HepG2 (cell line): ENCODE measurements around the gene RERE. TPM values are rescaled to one million over a fixed set of nuclear protein-coding genes. Genes with fewer than 3 reads are reported as not detected.

Experiments used
- ATAC-seq: fragments of 200-7000 bp; cut with Tn5 transposase; 3 replicates; pipeline ENCODE4 v1.9.1; 2020; ENCODE audit warnings: mild to moderate bottlenecking, moderate library complexity
- BruUV-seq: library from RNA; stranded (reverse); fragments of 400-500 nt; replicated peaks from 2 replicates; lab custom pipeline; 2021; lab: Mats Ljungman, UMichigan
- CTCF ChIA-PET: fragments of 300-600 bp; formaldehyde crosslinking; extraction: SDS; loops from one replicate; lab custom pipeline; 2021; ENCODE audit warnings: low total read pairs, inconsistent platforms, low intra/inter-chr PET ratio; lab: Yijun Ruan, JAX
- POLR2A ChIA-PET: fragments of 350-600 bp; sonication (Branson Sonifier 250); formaldehyde crosslinking; loops from one replicate; lab custom pipeline; 2020; ENCODE audit warnings: antibody characterized with exemption, inconsistent platforms; lab: Yijun Ruan, JAX
- DNase-seq: peaks from one replicate; pipeline ENCODE4 v3.0.0-alpha.2; 2015; ENCODE audit warnings: low spot score
- FAIRE-seq: peaks from 3 replicates; lab custom pipeline; 2011; peaks lifted over from hg19 to GRCh38; lab: Jason Lieb, UNC
- H2AFZ ChIP-seq: one replicate; pipeline ENCODE4 v1.6.1; 2011; ENCODE audit warnings: low read length, inconsistent platforms
- H3K27ac ChIP-seq: fragments of 300-600 bp; 3 replicates; pipeline ENCODE4 v1.8.0; 2011; ENCODE audit warnings: mixed run types, mild to moderate bottlenecking, mixed read lengths, low read length, inconsistent platforms; ENCODE audit not compliant: insufficient read depth; ENCODE audit errors: extremely low read length
- H3K27me3 ChIP-seq, 2 experiments: fragments of 200-600 bp in 1 of 2; 2 replicates in 1 of 2; 3 replicates in 1 of 2; pipeline versions ENCODE4 v1.6.0 to v1.8.0; 2011; ENCODE audit warnings: low read length in 2 of 2, mild to moderate bottlenecking in 2 of 2, moderate library complexity in 2 of 2, inconsistent platforms in 1 of 2; ENCODE audit not compliant: insufficient read depth in 2 of 2, control insufficient read depth in 1 of 2
- H3K36me3 ChIP-seq, 2 experiments: fragments of 200-600 bp in 1 of 2; replicated peaks in 1 of 2; 2 replicates in 1 of 2; 3 replicates in 1 of 2; pipeline versions ENCODE4 v1.5.1 to v1.8.0; 2011; ENCODE audit warnings: low read length in 2 of 2, inconsistent platforms in 1 of 2; ENCODE audit not compliant: insufficient read depth in 2 of 2, control insufficient read depth in 1 of 2
- H3K4me1 ChIP-seq: 2 replicates; pipeline ENCODE4 v1.5.1; 2012; ENCODE audit warnings: low read length, inconsistent platforms; ENCODE audit not compliant: insufficient read depth
- H3K4me2 ChIP-seq: 2 replicates; pipeline ENCODE4 v1.6.0; 2011; ENCODE audit warnings: low read depth, low read length, inconsistent platforms
- H3K4me3 ChIP-seq, 3 experiments: fragments of 200-600 bp in 1 of 3; sonication (generic), shearing (Covaris generic) in 1 of 3; replicated peaks in 1 of 3; 2 replicates each; pipeline ENCODE4 v1.5.1; 2011 to 2016; ENCODE audit warnings: low read length in 3 of 3, inconsistent platforms in 2 of 3, low read depth in 2 of 3, mild to moderate bottlenecking in 2 of 3, control low read depth in 1 of 3, mixed read lengths in 1 of 3; ENCODE audit not compliant: insufficient read depth in 1 of 3
- H3K79me2 ChIP-seq: one replicate; pipeline ENCODE4 v1.6.1; 2011; ENCODE audit warnings: low read length, inconsistent platforms; ENCODE audit not compliant: insufficient read depth
- H3K9ac ChIP-seq: 2 replicates; pipeline ENCODE4 v1.6.0; 2011; ENCODE audit warnings: mild to moderate bottlenecking, low read depth, low read length, inconsistent platforms; ENCODE audit not compliant: insufficient read depth
- H3K9me3 ChIP-seq: 2 replicates; pipeline ENCODE4 v1.5.1; 2012; ENCODE audit warnings: mild to moderate bottlenecking, low read length
- H4K20me1 ChIP-seq: 2 replicates; pipeline ENCODE4 v1.6.0; 2011; ENCODE audit warnings: inconsistent platforms, mild to moderate bottlenecking, low read length, moderate library complexity; ENCODE audit not compliant: insufficient read depth
- CBFB ChIP-seq: sonication (generic); formaldehyde crosslinking; IDR thresholded peaks from 2 replicates; pipeline ENCODE4 v1.4.0; 2020; ENCODE audit warnings: missing genetic modification reagents
- ERF ChIP-seq: IDR thresholded peaks from 2 replicates; pipeline ENCODE4 v1.6.1; 2018; ENCODE audit warnings: missing biosample characterization, missing genetic modification reagents
- FOXA1 ChIP-seq, 2 experiments: fragments of 450-650 bp in 1 of 2; sonication (generic) in 1 of 2; formaldehyde crosslinking in 1 of 2; IDR thresholded peaks; 2 replicates each; pipeline versions ENCODE4 v1.4.0 to v1.6.1; 2016 to 2020; ENCODE audit warnings: missing genetic modification reagents in 1 of 2
- FOXA3 ChIP-seq: IDR thresholded peaks from 2 replicates; pipeline ENCODE4 v1.6.1; 2016; ENCODE audit warnings: missing genetic modification reagents, missing compliant biosample characterization
- GATAD2A ChIP-seq: IDR thresholded peaks from 2 replicates; pipeline ENCODE4 v1.6.1; 2016
- HNF4A ChIP-seq: sonication (generic); formaldehyde crosslinking; IDR thresholded peaks from 2 replicates; pipeline ENCODE4 v1.4.0; 2020; ENCODE audit warnings: missing genetic modification reagents
- HOXA5 ChIP-seq: sonication (generic); formaldehyde crosslinking; IDR thresholded peaks from 2 replicates; pipeline ENCODE4 v1.4.0; 2020; ENCODE audit warnings: missing genetic modification reagents
- PAWR ChIP-seq: sonication (generic); formaldehyde crosslinking; IDR thresholded peaks from 2 replicates; pipeline ENCODE4 v1.4.0; 2020; ENCODE audit warnings: missing genetic modification reagents, mild to moderate bottlenecking, borderline replicate concordance
- RBM22 ChIP-seq: fragments of 200-400 bp; formaldehyde crosslinking; optimal IDR thresholded peaks from 2 replicates; pipeline ENCODE3; 2017; ENCODE audit warnings: mild to moderate bottlenecking, low read length, moderate library complexity
- RXRB ChIP-seq: IDR thresholded peaks from 2 replicates; pipeline ENCODE4 v1.6.1; 2016; ENCODE audit warnings: borderline replicate concordance, missing genetic modification reagents, missing compliant biosample characterization
- SAP130 ChIP-seq: IDR thresholded peaks from 2 replicates; pipeline ENCODE4 v1.6.1; 2016; ENCODE audit warnings: low read depth
- ZNF263 ChIP-seq: sonication (generic); formaldehyde crosslinking; IDR thresholded peaks from 2 replicates; pipeline ENCODE4 v1.4.0; 2020; ENCODE audit warnings: missing genetic modification reagents
- WGBS: methylation state at CpG from one replicate; pipeline ENCODE4 v1.1.6; 2017; ENCODE audit warnings: low lambda C conversion rate; 5-methylcytosine and 5-hydroxymethylcytosine counted together
- in situ Hi-C: cut with HindIII; loops from 2 replicates; pipeline ENCODE4 v1.10.0; 2017; ENCODE audit warnings: low pct_unique_long_range_greater_than_20kb; ENCODE audit not compliant: extremely low pct_ligation_motif_present
- intact Hi-C: fragments of 100-400 bp; cut with micrococcal nuclease; formaldehyde crosslinking; loops from one replicate; pipeline ENCODE4 v1.10.0; 2022; ENCODE audit not compliant: unreplicated experiment
- polyA plus RNA-seq, 8 experiments: library from polyadenylated mRNA; depleted of rRNA in 3 of 8; stranded (reverse) in 7 of 8; unstranded in 1 of 8; fragments of >200 nt; fragmentation: Illumina TruSeq in 4 of 8; extraction: Trizol in 4 of 8; gene quantifications; 2 replicates each; pipeline versions ENCODE4 v1.2.1 to v1.2.3, GENCODE V29; 2011 to 2016; ENCODE audit warnings: low read depth in 4 of 8, missing spikeins in 1 of 8, mixed read lengths in 1 of 8; ENCODE audit not compliant: insufficient read depth in 1 of 8
- total RNA-seq, 5 experiments: library from RNA; depleted of rRNA; stranded (reverse); fragments of >200 nt; fragmentation: Illumina TruSeq; extraction: Trizol; gene quantifications; 2 replicates each; pipeline ENCODE4 v1.2.3, GENCODE V29; 2016; ENCODE audit warnings: low read depth in 1 of 5
- TF ChIP-seq, protein P1 (sequence below): sonication (generic); formaldehyde crosslinking; IDR thresholded peaks from 2 replicates; pipeline ENCODE4 v1.5.1; 2020; ENCODE audit warnings: mild to moderate bottlenecking, moderate library complexity, missing genetic modification reagents
- TF ChIP-seq, protein P2 (sequence below): sonication (generic); formaldehyde crosslinking; conservative IDR thresholded peaks from 2 replicates; pipeline ENCODE4 v1.4.0; 2020; ENCODE audit warnings: mild to moderate bottlenecking, missing genetic modification reagents, moderate library complexity

Gene RERE
- total and polyA plus RNA-seq, 2 of the 13 experiments (the other 11 are each of a cell fraction or from before 2014, with no cell fraction given), result 18.3 to 21.9 TPM

DNA sequence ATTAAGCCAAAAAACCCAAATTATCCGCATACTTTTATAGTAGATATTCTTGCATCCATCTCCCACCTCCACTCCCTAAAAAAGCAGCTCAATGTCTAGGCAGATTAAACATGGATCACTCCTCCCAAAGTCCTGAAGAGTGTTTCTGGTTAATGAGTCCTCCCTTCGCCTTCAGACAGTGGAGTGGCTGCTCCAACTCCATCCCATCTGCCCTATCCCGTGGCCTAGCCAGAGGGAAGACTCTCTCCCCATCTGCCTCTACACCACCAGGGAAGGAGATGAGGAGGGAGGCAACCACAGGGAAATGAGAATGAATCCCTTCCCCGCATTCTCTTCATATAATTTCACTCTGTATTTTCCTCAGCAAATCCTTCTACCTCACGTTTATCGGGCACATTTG lies 395.7 kb downstream of the RERE start:
- BruUV-seq, result TSS peak; percentile 33
- H4K20me1 ChIP-seq, result peaks cover 57% of the 10 kb centered on the region
- ChIA-PET POLR2A (no interaction called here), CTCF (no interaction called here)
- H2AFZ ChIP-seq, result no peak overlapping the region
- H3K36me3 ChIP-seq, result peaks cover 12 to 23% of the 10 kb centered on the region in 2 experiments
- H3K9ac ChIP-seq, result peak overlapping the region; percentile 72; the same call in 1 of the 2 replicates
- 60% methylated on average over 6 of the region's 6 CpGs for WGBS
- TF ChIP-seq PAWR, result no peak
- TF ChIP-seq RBM22, result peak; percentile 70
- TF ChIP-seq ZNF263, result peak; percentile 93
- H3K9me3 ChIP-seq, result no peaks in the 10 kb centered on the region
- H3K4me3 ChIP-seq, result peak overlapping the region; percentile 22 to 85 (median 81); a peak in 4 of 6 replicates
- intact Hi-C loops (loop anchor here (5.0 kb wide), 2 partner anchors 44 to 281 kb away; no protein-coding TSS in a partner anchor), in situ Hi-C loops (no loop called here)
- FAIRE-seq (no peak), DNase-seq (no peak), ATAC-seq (no peak)
- H3K27me3 ChIP-seq, result no peaks in the 10 kb centered on the region
- peak overlapping the region; percentile 93 for H3K4me2 ChIP-seq
- H3K27ac ChIP-seq, result no peak overlapping the region
- peaks cover 73% of the 10 kb centered on the region for H3K4me1 ChIP-seq
- peaks cover 70% of the 10 kb centered on the region for H3K79me2 ChIP-seq

DNA sequence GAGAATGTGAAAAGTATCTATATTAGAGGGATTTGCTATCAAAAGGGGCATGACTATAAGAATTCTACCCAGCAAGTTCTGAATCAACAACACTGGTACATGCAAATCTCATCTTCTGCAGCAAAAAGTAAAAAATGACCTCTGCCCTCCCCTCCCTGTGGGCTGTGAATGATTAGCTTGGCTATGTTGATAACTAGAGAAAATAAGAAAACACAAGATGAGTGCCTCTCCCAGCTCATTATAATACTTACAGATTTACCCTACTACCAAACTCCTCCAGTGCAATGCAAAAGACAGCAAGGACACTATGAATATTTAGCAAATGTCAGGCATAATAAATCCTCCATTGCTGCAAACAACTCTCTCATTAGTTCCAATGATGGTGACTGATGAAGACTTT lies 397.1 kb downstream of the RERE start:
- Histone ChIP-seq H4K20me1 (peaks cover 53% of the 10 kb centered on the region), H3K9me3 (no peaks in the 10 kb centered on the region), H3K79me2 (peaks cover 81% of the 10 kb centered on the region), H3K9ac (no peak overlapping the region), H2AFZ (no peak overlapping the region), H3K27ac (peak overlapping the region; percentile 63), H3K27me3 (no peaks in the 10 kb centered on the region), H3K36me3 (peaks cover 10 to 26% of the 10 kb centered on the region in 2 experiments), H3K4me2 (peak overlapping the region; percentile 75), H3K4me1 (peaks cover 68% of the 10 kb centered on the region), H3K4me3 (peak overlapping the region; percentile 13 to 44 (median 30); a peak in 3 of 6 replicates)
- intact Hi-C loops (loop anchor here (5.0 kb wide), 2 partner anchors 43 to 282 kb away; no protein-coding TSS in a partner anchor), in situ Hi-C loops (no loop called here)
- DNase-seq (peak; percentile 57), FAIRE-seq (peak; percentile 91), ATAC-seq (peak; percentile 42)
- no TSS peak for BruUV-seq
- POLR2A ChIA-PET, result interaction anchor here (0.6 to 0.9 kb wide), 2 partner anchors 11 to 410 kb away, joined by 3 read pairs; no protein-coding TSS in a partner anchor
- CTCF ChIA-PET, result no interaction called here
- no peak for TF ChIP-seq CBFB (CRISPR knock-in tag)
- TF ChIP-seq ERF (CRISPR knock-in tag), result 0 out of 2 replicates have a peak, but pooled peaks have one; percentile 24
- TF ChIP-seq, protein P1, sequence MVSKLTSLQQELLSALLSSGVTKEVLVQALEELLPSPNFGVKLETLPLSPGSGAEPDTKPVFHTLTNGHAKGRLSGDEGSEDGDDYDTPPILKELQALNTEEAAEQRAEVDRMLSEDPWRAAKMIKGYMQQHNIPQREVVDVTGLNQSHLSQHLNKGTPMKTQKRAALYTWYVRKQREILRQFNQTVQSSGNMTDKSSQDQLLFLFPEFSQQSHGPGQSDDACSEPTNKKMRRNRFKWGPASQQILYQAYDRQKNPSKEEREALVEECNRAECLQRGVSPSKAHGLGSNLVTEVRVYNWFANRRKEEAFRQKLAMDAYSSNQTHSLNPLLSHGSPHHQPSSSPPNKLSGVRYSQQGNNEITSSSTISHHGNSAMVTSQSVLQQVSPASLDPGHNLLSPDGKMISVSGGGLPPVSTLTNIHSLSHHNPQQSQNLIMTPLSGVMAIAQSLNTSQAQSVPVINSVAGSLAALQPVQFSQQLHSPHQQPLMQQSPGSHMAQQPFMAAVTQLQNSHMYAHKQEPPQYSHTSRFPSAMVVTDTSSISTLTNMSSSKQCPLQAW (CRISPR knock-in tag), result 0 out of 2 replicates have a peak, but pooled peaks have one; percentile 39
- TF ChIP-seq FOXA3, result peak; percentile 15; the same call in 1 of the 2 replicates
- TF ChIP-seq, protein P2, sequence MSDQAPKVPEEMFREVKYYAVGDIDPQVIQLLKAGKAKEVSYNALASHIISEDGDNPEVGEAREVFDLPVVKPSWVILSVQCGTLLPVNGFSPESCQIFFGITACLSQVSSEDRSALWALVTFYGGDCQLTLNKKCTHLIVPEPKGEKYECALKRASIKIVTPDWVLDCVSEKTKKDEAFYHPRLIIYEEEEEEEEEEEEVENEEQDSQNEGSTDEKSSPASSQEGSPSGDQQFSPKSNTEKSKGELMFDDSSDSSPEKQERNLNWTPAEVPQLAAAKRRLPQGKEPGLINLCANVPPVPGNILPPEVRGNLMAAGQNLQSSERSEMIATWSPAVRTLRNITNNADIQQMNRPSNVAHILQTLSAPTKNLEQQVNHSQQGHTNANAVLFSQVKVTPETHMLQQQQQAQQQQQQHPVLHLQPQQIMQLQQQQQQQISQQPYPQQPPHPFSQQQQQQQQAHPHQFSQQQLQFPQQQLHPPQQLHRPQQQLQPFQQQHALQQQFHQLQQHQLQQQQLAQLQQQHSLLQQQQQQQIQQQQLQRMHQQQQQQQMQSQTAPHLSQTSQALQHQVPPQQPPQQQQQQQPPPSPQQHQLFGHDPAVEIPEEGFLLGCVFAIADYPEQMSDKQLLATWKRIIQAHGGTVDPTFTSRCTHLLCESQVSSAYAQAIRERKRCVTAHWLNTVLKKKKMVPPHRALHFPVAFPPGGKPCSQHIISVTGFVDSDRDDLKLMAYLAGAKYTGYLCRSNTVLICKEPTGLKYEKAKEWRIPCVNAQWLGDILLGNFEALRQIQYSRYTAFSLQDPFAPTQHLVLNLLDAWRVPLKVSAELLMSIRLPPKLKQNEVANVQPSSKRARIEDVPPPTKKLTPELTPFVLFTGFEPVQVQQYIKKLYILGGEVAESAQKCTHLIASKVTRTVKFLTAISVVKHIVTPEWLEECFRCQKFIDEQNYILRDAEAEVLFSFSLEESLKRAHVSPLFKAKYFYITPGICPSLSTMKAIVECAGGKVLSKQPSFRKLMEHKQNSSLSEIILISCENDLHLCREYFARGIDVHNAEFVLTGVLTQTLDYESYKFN (CRISPR knock-in tag), result peak; percentile 74
- 0 out of 2 replicates have a peak, but pooled peaks have one; percentile 9 for TF ChIP-seq HNF4A (CRISPR knock-in tag)
- peak; percentile 39; the same call in 1 of the 2 replicates for TF ChIP-seq SAP130
- 0 out of 2 replicates have a peak, but pooled peaks have one; percentile 20 for TF ChIP-seq GATAD2A (CRISPR knock-in tag)
- TF ChIP-seq RXRB (CRISPR knock-in tag), result 0 out of 2 replicates have a peak, but pooled peaks have one; percentile 3
- TF ChIP-seq FOXA1 (IDR thresholded peaks at IDR 0.05), result no peak
- TF ChIP-seq FOXA1 (CRISPR knock-in tag; IDR thresholded peaks at IDR 0.05), result no peak
- TF ChIP-seq HOXA5 (CRISPR knock-in tag), result 0 out of 2 replicates have a peak, but pooled peaks have one; percentile 27
